Medulla oblongata (tissue), 1 donor: ENCODE data around the gene KANSL2.
A peak's percentile ranks its signal among the peaks of the same experiment; 100 is the strongest.
"Not testable (repeated sequence)": the region's sequence is repeated elsewhere in the genome, so short reads cannot be mapped to it uniquely, and the experiment has no call there.

ENCODE experiments used
- DNase-seq: peaks from one replicate; pipeline ENCODE4 v3.0.0-alpha.2; 2015; ENCODE audit errors: extremely low spot score

Gene KANSL2

DNA sequence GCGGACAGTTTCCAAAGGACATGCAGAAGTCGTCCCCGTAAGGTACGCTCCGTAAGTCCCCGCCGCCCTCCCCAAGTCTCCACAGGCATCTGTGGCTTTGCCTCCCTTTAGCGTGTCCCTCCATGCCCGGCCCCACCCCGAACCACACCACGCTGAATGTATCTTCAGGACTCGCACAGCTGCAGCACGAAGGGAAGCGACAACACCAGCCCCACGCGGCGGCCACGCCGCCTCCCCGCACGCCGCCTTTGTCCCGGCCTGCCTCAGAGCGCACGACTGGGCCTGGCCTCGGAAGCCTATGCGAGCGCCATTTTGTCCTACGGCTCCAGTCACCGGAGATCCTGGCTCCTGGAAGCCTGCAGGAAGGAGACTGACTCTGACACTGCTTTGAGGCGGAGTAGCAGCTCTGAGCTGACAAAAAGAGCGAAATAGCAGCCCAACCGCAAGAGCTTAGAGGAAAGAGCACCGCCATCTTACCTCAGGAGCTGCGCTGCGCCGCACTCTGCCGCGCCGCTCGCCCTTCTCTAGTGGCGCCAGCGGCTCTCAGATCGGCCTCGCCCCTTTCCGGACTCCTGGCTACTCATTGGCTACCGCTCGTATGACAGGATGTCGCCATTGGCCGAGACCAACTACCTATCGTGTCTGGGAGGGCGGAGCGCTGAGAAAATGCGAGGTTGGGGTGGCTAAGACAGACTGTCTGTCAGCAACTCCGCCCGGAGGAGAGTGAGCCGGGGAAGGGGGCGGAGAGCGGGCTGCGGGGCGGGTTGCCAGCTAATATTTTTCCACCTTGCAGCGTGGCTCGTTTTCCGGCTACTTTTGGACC lies at the start of gene KANSL2:
Gene KANSL2 (minus strand): TSS at position 529 of the 823 bp plus-strand sequence. CDS start 606 bp downstream, outside the sequence.
- DNase-seq = peak; percentile 100

DNA sequence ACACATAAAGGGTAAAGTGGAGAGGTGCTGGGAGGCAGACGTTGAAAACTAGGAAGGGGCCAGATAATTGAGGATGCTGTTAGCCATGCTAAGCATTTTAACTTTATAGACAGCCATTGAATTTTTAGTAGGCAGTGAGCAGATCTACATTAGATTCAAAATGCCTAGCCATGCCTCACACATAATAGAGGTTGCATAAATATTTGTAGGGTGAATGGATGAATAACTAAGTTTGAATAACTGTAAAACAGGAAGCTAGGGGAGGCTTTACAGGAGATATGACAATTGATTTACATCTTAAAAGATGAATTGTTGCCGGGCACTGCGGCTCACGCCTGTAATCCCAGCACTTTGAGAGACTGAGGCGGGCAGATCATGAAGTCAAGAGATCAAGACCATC lies 46.8 kb upstream of the KANSL2 start:
- DNase-seq = no peak

GRCh38 chr12:48720737-48721136 lies 38.7 kb upstream of the KANSL2 start:
- not testable (repeated sequence) for DNase-seq

DNA sequence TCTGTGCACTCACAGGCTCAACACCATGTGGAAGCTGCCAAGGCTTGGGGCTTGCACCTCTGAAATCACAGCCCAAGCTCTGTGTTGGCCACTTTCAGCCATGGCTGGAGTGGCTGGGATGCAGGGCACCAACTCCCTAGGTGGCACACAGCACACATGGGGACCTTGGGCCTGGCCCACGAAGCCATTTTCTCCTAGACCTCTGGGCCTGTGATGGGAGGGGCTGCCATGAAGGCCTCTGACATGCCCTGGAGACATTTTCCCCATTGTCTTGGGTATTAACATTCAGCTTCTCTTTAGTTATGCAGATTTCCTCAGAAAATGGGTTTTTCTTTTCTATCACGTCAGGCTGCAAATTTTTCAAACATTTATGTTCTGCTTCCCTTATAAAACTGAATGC lies 38.1 kb upstream of the KANSL2 start:
- not testable (repeated sequence) for DNase-seq

DNA sequence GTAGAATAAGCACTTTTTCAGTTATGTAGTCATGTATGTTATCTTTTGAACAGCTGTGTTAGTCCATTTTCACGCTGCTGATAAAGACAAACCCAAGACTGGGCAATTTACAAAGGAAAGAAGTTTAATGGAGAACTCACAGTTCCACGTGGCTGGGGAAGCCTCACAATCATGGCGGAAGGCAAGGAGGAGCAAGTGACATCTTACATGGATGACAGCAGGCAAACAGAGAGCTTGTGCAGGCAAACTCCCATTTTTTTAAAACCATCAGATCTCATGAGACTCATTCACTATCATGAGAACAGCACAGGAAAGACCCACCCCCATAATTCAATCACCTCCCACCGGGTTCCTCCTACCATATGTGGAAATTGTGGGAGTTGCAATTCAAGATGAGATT lies 37.0 kb upstream of the KANSL2 start:
- not testable (repeated sequence) for DNase-seq

DNA sequence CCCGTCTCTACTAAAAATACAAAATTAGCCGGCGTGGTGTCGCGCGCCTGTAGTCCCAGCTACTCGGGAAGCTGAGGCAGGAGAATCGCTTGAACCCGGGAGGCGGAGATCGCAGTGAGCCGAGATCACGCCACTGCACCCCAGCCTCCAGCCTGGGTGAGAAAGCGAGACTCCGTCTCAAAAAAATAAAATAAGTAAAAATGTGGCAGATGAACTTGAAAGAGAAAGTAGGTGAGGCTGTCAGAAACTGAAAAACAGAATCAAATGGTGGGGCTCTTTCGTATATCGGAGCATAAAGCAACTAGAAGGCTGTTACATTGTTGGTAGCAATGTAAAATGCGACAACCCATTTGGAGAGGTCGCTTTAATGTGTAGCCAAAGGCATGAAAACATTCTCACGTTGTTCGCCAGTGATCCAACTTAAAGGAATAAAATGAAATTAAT lies 35.2 kb upstream of the KANSL2 start:
- DNase-seq = peak; percentile 22

DNA sequence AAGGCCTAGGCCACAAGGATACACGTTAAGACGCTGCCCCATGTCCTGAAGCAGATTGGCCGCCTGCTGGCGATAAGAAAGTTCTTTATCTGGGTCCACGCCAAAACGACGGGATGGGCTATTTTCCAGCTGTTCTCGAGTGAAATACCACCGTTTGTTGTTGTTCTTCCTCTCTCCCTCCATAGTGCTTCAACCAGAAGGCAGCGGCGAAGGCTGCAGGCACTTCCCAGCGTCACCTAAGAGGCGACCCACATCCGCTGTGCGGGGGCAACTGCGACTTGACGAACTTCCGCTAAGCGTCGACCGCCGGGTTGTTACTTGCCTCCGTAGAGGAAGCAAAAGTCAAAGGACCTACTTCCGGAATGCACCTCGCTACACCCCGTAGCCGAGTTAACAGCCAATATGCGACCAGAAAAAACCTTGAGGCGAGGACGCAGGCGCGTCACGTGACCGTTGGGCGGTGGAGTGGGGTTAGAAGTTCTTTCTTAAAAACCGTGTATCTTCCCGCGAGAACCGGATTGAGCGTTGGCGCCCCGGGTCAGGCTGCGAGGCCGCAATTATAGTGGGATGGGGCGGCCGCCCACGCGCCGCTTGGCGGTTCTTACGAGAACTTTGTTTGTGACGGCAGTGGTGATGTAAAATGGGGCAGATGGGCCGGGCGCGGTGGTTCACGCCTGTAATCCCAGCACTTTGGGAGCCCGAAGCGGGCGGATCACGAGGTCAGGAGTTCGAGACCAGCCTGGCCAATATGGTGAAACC lies 34.6 kb upstream of the KANSL2 start, which contains the start of gene CCNT1:
Gene CCNT1 (minus strand): TSS at position 215 of the 759 bp plus-strand sequence. CDS start 32 bp downstream, at position 183.
- DNase-seq = peak; percentile 100

GRCh38 chr12:48716168-48716492 lies 34.1 kb upstream of the KANSL2 start:
- DNase-seq = no peak

GRCh38 chr12:48712209-48712608 lies 30.2 kb upstream of the KANSL2 start:
- DNase-seq = no peak

DNA sequence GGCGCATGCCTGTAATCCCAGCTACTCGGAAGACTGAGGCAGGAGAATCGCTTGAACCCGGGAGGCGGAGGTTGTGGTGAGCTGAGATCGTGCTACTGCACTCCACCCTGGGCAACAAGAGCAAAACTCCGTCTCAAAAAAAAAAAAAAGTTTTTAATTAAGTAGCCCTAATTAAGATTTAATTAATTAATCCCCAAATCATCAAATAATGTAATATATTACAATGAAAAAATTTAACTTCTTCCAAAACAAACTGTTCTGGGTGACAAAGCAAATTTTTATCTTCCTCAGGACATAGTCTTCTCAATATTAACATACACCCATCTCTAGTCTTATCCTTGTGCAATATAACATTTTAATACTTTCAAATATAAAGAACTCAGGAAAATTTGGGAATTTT lies 16.8 kb upstream of the KANSL2 start:
- DNase-seq = not testable (repeated sequence)

DNA sequence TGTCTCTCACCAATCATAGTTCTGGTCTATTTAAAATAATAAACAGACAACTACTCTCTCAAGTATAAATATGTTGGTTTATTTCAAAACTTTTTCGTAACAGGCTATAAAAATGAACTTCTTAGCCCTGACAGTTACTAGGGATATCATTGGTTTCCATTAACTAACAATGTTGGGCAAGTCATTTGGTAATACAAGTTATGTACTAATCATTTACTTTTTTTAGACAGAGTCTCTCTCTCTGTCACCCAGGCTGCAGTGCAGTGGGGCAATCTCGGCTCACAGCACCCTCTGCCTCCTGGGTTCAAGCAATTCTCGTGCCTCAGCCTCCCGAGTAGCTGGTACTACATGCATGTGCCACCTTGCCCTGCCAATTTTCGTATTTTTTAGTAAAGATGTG lies 14.6 kb upstream of the KANSL2 start:
- DNase-seq = no peak

DNA sequence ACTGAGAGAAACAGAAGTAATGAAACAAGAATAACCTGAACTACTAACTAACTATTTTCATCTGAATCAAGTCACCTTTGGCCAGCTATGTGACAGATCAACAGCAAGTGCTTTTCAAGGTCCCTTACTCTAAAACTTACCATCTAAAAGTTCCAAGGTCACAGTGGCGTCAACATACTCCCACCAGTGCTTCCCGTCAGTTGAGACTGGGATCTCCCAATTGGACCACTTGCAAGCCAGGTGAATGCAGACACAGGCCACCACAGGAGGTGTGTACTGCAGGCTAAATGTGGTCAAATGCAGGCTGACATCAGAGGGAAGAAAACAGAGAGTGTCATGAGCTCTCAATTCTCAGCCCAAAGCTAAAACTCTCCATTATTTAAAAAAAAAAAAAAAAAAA lies 13.8 kb upstream of the KANSL2 start:
- no peak for DNase-seq

- no peak for DNase-seq
These were observed 12.0 kb upstream of the KANSL2 start for GRCh38 chr12:48694038-48694437.

DNA sequence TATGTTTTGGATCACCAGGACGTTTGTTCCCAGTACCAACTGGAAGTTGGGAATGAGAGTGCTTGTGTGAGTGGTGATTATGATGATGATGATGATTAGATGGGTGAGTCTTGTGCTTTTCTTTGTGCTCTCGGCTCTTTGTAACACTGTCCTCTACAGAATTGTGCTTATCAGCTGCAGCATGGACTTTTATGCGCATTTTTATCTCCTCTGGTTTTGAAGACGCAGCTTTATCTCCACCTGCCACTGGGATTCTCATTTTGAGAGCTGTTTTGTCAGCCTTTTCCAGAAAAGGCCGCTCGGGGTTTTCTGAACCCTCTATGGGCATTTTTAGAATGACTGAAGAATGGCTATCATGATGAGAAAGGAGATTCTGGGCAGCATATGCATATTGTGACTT lies 11.5 kb upstream of the KANSL2 start:
- DNase-seq = no peak

DNA sequence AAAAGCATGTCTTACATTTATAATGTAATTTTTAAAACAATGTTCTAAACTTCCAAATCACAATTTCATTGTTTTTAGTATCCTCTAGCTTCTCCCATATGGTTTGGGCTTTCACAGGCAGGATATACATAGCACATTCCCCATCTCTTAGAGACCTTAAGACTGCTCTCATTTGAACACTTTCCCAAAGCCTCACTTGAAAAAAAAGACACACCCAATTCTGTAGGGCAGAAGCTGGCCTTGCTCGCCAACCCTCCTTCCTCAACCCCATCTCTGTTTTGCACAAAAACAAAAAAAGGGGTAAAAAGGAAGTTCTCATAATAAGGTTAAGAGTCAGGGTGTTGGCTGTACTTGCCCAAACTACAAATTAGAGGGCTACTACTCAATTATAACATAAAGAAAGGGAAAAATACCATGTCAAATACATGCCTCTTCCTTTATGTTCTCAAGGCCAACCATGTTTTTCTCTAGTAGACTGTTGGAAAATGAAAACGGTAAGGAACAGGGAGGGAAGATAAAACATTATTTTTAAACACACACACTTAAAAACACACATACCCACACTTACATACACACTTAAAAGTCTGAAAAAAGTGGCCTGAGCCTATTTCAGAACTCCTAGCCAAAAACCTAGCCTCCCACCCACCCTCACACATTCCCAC lies 9.9 kb upstream of the KANSL2 start:
- DNase-seq = no peak

GRCh38 chr12:48690990-48691389 lies 9.0 kb upstream of the KANSL2 start:
- DNase-seq = no peak

GRCh38 chr12:48690436-48690835 lies 8.4 kb upstream of the KANSL2 start:
- DNase-seq = no peak

DNA sequence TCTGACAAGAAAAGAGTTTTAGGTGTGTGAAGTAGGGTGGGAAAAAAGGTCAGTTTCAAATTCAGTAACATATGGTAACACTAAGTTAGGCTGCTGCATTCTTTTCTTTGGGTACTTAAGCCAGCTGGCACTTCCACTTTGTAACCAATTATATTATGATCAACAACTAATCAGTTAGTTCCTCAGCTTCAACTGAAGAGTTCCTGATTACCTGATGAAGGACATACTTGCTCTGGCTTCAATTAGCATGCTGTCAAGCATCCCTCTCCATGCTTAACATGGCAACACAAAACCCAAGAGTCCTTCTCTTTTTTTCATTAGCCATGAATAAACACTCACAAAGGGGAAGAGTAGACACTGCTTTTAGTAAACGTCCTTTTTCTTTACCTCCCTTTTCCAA lies 6.8 kb upstream of the KANSL2 start:
- DNase-seq = no peak

GRCh38 chr12:48687592-48687991 lies 5.6 kb upstream of the KANSL2 start:
- DNase-seq = no peak

- DNase-seq = no peak
These were observed 4.7 kb upstream of the KANSL2 start for GRCh38 chr12:48686615-48687334.

- DNase-seq = no peak
These were observed 4.1 kb upstream of the KANSL2 start for GRCh38 chr12:48686037-48686595.
